DOHH2 (cell line): ENCODE measurements around the gene UBAC2.

ENCODE experiments used
- H3F3A ChIP-seq: fragments of 200-600 bp; sonication (generic), shearing (Covaris generic); 2 replicates; pipeline ENCODE4 v1.6.0; 2016; ENCODE audit warnings: antibody characterized with exemption, mild to moderate bottlenecking; ENCODE audit not compliant: control insufficient read depth, insufficient read depth
- H3K27ac ChIP-seq: fragments of 200-600 bp; sonication (generic); 2 replicates; pipeline ENCODE4 v1.5.1; 2014; ENCODE audit warnings: low read depth, mild to moderate bottlenecking, low read length, moderate library complexity
- H3K27me3 ChIP-seq: fragments of 200-600 bp; sonication (generic); 2 replicates; pipeline ENCODE4 v1.6.1; 2014; ENCODE audit warnings: mild to moderate bottlenecking, low read length, mixed read lengths; ENCODE audit not compliant: control insufficient read depth
- H3K36me3 ChIP-seq: fragments of 200-600 bp; sonication (generic); 2 replicates; pipeline ENCODE4 v1.6.1; 2014; ENCODE audit warnings: mild to moderate bottlenecking, low read length, moderate library complexity, mixed read lengths; ENCODE audit not compliant: control insufficient read depth
- H3K4me1 ChIP-seq: fragments of 200-600 bp; sonication (generic); 2 replicates; pipeline ENCODE4 v1.6.1; 2014; ENCODE audit warnings: mild to moderate bottlenecking, low read length, mixed read lengths; ENCODE audit not compliant: control insufficient read depth
- H3K4me2 ChIP-seq: fragments of 200-600 bp; sonication (generic); 2 replicates; pipeline ENCODE4 v1.6.0; 2014; ENCODE audit warnings: mild to moderate bottlenecking, low read length, moderate library complexity
- H3K4me3 ChIP-seq: fragments of 200-600 bp; sonication (generic); 2 replicates; pipeline ENCODE4 v1.5.1; 2014; ENCODE audit warnings: mild to moderate bottlenecking, low read length, mixed read lengths
- H3K79me2 ChIP-seq: fragments of 200-600 bp; sonication (generic); 2 replicates; pipeline ENCODE4 v1.6.1; 2014; ENCODE audit warnings: mild to moderate bottlenecking, low read length, mixed read lengths; ENCODE audit not compliant: control insufficient read depth
- H3K9me2 ChIP-seq: fragments of 200-600 bp; sonication (generic); replicated peaks from 2 replicates; pipeline ENCODE4 v1.6.1; 2014; ENCODE audit warnings: mild to moderate bottlenecking, low read length, mixed read lengths; ENCODE audit not compliant: control insufficient read depth
- H3K9me3 ChIP-seq: fragments of 200-600 bp; sonication (generic); 2 replicates; pipeline ENCODE4 v1.6.1; 2014; ENCODE audit warnings: antibody characterized with exemption, low read length, mixed read lengths; ENCODE audit not compliant: control insufficient read depth, insufficient read depth
- H4K20me1 ChIP-seq: fragments of 200-600 bp; sonication (generic); 2 replicates; pipeline ENCODE4 v1.6.0; 2014; ENCODE audit warnings: low read depth, mild to moderate bottlenecking, antibody characterized with exemption, low read length, moderate library complexity; ENCODE audit not compliant: control insufficient read depth, insufficient read depth
- EZH2phosphoT487 ChIP-seq: fragments of 200-600 bp; sonication (generic); IDR thresholded peaks from 2 replicates; pipeline ENCODE4 v1.6.1; 2017; ENCODE audit warnings: borderline replicate concordance, mild to moderate bottlenecking, antibody characterized with exemption, low read length, moderate library complexity, mixed read lengths
- TF ChIP-seq, protein P1 (sequence below): fragments of 200-600 bp; sonication (generic); IDR thresholded peaks from one replicate; pipeline ENCODE4 v1.5.1; 2014; ENCODE audit warnings: antibody characterized with exemption, mild to moderate bottlenecking, low read depth, low read length; ENCODE audit not compliant: poor library complexity, severe bottlenecking

The UBAC2 gene

DNA sequence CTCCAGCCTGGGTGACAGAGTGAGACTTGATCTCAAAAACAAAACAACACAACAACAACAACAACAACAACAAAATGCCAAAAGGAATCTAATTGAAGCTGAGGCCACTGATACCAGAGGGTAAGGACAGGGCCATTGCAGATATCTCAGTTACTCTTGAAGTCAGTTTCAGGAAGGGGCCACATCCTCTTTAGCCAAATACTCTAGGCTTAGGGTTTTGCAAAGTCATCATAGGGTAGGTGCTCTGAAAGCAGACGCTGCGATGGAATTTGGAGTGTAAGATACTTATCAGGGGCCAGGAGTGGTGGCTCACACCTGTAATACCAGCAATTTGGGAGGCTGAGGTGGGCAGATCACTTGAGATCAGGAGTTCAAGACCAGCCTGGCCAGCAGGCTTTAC is 46.6 kb upstream of the UBAC2 start:
- Histone ChIP-seq H3K79me2 (no peaks in the 10 kb centered on the region), H3F3A (no peaks in the 10 kb centered on the region), H3K9me2 (no peaks in the 10 kb centered on the region), H3K4me1 (no peaks in the 10 kb centered on the region), H3K27ac (no peak overlapping the region), H3K27me3 (peaks cover 5% of the 10 kb centered on the region), H3K9me3 (no peaks in the 10 kb centered on the region), H3K36me3 (no peaks in the 10 kb centered on the region), H3K4me3 (no peak overlapping the region), H3K4me2 (no peak overlapping the region), H4K20me1 (no peaks in the 10 kb centered on the region)
- TF ChIP-seq EZH2phosphoT487 = no peak
- TF ChIP-seq, protein P1, sequence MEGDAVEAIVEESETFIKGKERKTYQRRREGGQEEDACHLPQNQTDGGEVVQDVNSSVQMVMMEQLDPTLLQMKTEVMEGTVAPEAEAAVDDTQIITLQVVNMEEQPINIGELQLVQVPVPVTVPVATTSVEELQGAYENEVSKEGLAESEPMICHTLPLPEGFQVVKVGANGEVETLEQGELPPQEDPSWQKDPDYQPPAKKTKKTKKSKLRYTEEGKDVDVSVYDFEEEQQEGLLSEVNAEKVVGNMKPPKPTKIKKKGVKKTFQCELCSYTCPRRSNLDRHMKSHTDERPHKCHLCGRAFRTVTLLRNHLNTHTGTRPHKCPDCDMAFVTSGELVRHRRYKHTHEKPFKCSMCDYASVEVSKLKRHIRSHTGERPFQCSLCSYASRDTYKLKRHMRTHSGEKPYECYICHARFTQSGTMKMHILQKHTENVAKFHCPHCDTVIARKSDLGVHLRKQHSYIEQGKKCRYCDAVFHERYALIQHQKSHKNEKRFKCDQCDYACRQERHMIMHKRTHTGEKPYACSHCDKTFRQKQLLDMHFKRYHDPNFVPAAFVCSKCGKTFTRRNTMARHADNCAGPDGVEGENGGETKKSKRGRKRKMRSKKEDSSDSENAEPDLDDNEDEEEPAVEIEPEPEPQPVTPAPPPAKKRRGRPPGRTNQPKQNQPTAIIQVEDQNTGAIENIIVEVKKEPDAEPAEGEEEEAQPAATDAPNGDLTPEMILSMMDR = no peak

GRCh38 chr13:99155821-99156220 is 44.8 kb upstream of the UBAC2 start:
- no peaks in the 10 kb centered on the region for H3K79me2 ChIP-seq
- 0 out of 2 replicates have a peak, but pooled peaks cover 2% of the 10 kb centered on the region for H3K27me3 ChIP-seq
- no peak for TF ChIP-seq EZH2phosphoT487
- TF ChIP-seq, protein P1 = no peak
- no peaks in the 10 kb centered on the region for H4K20me1 ChIP-seq
- no peaks in the 10 kb centered on the region for H3K9me3 ChIP-seq
- no peaks in the 10 kb centered on the region for H3K4me1 ChIP-seq
- H3K4me3 ChIP-seq = no peak overlapping the region
- H3K9me2 ChIP-seq = no peaks in the 10 kb centered on the region
- H3K36me3 ChIP-seq = no peaks in the 10 kb centered on the region
- no peak overlapping the region for H3K4me2 ChIP-seq
- no peaks in the 10 kb centered on the region for H3F3A ChIP-seq
- no peak overlapping the region for H3K27ac ChIP-seq

GRCh38 chr13:99157046-99157445 is 43.6 kb upstream of the UBAC2 start:
- Histone ChIP-seq H3K4me1 (no peaks in the 10 kb centered on the region), H4K20me1 (no peaks in the 10 kb centered on the region), H3K27me3 (0 out of 2 replicates have a peak, but pooled peaks cover 2% of the 10 kb centered on the region), H3K36me3 (no peaks in the 10 kb centered on the region), H3K79me2 (no peaks in the 10 kb centered on the region), H3K9me3 (no peaks in the 10 kb centered on the region), H3K4me2 (no peak overlapping the region), H3F3A (no peaks in the 10 kb centered on the region), H3K27ac (no peak overlapping the region), H3K9me2 (no peaks in the 10 kb centered on the region), H3K4me3 (no peak overlapping the region)
- no peak for TF ChIP-seq EZH2phosphoT487
- TF ChIP-seq, protein P1 = no peak

- TF ChIP-seq, protein P1 = no peak
- no peak for TF ChIP-seq EZH2phosphoT487
Observed at GRCh38 chr13:99158846-99159245, 41.8 kb upstream of the UBAC2 start.

More at GRCh38 chr13:99158846-99159245, 41.8 kb upstream of the UBAC2 start:
- Histone ChIP-seq H3K4me2 (no peak overlapping the region), H3K27me3 (peaks cover 2% of the 10 kb centered on the region; the same call in 1 of the 2 replicates), H3K79me2 (no peaks in the 10 kb centered on the region), H3F3A (no peaks in the 10 kb centered on the region), H3K9me3 (no peaks in the 10 kb centered on the region), H3K4me1 (no peaks in the 10 kb centered on the region), H3K4me3 (no peak overlapping the region), H3K9me2 (no peaks in the 10 kb centered on the region), H3K36me3 (no peaks in the 10 kb centered on the region), H4K20me1 (no peaks in the 10 kb centered on the region), H3K27ac (no peak overlapping the region)
